ENCODE measurements around the gene FHAD1.

The FHAD1 gene

DNA sequence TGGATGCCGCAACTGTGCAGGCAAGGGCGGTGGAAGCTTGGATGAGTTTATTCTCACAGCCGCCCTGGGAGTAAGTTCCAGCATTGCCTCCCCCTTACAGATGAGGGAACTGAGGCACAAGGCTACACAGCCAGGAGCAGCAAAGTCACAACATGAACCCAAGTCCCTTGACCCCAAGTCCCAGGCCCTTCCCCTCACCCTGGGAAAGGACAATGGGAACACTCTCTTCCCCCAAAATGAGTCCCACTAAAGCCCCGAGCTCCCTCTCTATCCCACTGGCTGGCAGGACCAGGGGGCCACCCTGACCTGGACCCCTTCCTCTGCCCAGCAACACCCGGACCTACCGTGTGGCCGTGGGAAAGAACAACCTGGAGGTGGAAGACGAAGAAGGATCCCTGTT is 195.1 kb downstream of the FHAD1 start:
- DNase-seq (ENCODE audit: low read depth): no peak
- TF ChIP-seq POLR2A (IDR thresholded peaks at IDR 0.05; ENCODE audit: extremely low read depth, insufficient read length) (no peak), MYC (IDR thresholded peaks at IDR 0.05; ENCODE audit: low read depth, low read length) (no peak)
- TF ChIP-seq, protein P1, sequence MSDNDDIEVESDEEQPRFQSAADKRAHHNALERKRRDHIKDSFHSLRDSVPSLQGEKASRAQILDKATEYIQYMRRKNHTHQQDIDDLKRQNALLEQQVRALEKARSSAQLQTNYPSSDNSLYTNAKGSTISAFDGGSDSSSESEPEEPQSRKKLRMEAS (IDR thresholded peaks at IDR 0.05; ENCODE audit: low read depth, low read length): no peak
- TF ChIP-seq, protein P2, sequence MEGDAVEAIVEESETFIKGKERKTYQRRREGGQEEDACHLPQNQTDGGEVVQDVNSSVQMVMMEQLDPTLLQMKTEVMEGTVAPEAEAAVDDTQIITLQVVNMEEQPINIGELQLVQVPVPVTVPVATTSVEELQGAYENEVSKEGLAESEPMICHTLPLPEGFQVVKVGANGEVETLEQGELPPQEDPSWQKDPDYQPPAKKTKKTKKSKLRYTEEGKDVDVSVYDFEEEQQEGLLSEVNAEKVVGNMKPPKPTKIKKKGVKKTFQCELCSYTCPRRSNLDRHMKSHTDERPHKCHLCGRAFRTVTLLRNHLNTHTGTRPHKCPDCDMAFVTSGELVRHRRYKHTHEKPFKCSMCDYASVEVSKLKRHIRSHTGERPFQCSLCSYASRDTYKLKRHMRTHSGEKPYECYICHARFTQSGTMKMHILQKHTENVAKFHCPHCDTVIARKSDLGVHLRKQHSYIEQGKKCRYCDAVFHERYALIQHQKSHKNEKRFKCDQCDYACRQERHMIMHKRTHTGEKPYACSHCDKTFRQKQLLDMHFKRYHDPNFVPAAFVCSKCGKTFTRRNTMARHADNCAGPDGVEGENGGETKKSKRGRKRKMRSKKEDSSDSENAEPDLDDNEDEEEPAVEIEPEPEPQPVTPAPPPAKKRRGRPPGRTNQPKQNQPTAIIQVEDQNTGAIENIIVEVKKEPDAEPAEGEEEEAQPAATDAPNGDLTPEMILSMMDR (IDR thresholded peaks at IDR 0.05; ENCODE audit: low read depth, low read length): no peak
- no peak overlapping the region for H3K4me3 ChIP-seq (ENCODE audit: low read depth, low read length)

DNA sequence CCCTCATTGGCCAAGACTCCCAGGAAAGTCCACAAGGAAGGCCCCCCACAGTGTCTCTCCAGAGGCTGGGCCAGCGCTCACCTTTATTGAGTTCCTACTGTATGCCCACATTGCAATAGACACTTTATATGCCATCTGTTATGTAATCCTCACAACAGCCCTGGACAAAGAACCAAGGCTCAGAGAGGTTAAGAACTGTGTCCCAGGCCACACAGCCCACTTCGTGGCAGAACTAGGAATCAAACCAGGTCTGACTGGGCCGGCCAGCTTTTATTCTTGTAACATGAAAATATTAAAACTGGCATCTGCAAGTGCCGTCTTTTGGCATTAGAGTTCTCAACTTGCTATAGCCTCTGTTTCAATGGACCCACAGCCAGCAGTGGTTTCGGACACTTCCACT is 195.7 kb downstream of the FHAD1 start:
- H3K4me3 ChIP-seq (ENCODE audit: low read depth, low read length): no peak overlapping the region
- DNase-seq (ENCODE audit: low read depth): no peak
- TF ChIP-seq, protein P1 (IDR thresholded peaks at IDR 0.05; ENCODE audit: low read depth, low read length): no peak
- no peak for TF ChIP-seq MYC (IDR thresholded peaks at IDR 0.05; ENCODE audit: low read depth, low read length)
- TF ChIP-seq, protein P2 (IDR thresholded peaks at IDR 0.05; ENCODE audit: low read depth, low read length): no peak
- no peak for TF ChIP-seq POLR2A (IDR thresholded peaks at IDR 0.05; ENCODE audit: extremely low read depth, insufficient read length)

DNA sequence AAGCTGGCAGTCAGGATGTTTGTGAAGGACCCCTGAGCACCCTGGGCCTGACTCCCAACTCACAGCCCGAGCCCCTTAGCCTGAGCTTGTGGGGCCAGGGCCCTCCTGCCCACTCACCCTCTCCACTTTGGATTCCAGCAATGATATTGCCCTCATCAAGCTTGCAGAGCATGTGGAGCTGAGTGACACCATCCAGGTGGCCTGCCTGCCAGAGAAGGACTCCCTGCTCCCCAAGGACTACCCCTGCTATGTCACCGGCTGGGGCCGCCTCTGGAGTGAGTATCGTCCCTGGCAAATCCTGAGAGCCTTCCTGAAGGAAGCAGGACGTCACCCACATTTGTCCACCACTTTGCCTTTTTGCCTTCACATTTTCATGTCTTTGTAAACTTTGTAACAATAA is 196.3 kb downstream of the FHAD1 start:
- H3K4me3 ChIP-seq (ENCODE audit: low read depth, low read length): no peak overlapping the region
- DNase-seq (ENCODE audit: low read depth): no peak
- TF ChIP-seq, protein P2 (IDR thresholded peaks at IDR 0.05; ENCODE audit: low read depth, low read length): no peak
- TF ChIP-seq, protein P1 (IDR thresholded peaks at IDR 0.05; ENCODE audit: low read depth, low read length): no peak
- TF ChIP-seq MYC (IDR thresholded peaks at IDR 0.05; ENCODE audit: low read depth, low read length) (no peak), POLR2A (IDR thresholded peaks at IDR 0.05; ENCODE audit: extremely low read depth, insufficient read length) (no peak)

DNA sequence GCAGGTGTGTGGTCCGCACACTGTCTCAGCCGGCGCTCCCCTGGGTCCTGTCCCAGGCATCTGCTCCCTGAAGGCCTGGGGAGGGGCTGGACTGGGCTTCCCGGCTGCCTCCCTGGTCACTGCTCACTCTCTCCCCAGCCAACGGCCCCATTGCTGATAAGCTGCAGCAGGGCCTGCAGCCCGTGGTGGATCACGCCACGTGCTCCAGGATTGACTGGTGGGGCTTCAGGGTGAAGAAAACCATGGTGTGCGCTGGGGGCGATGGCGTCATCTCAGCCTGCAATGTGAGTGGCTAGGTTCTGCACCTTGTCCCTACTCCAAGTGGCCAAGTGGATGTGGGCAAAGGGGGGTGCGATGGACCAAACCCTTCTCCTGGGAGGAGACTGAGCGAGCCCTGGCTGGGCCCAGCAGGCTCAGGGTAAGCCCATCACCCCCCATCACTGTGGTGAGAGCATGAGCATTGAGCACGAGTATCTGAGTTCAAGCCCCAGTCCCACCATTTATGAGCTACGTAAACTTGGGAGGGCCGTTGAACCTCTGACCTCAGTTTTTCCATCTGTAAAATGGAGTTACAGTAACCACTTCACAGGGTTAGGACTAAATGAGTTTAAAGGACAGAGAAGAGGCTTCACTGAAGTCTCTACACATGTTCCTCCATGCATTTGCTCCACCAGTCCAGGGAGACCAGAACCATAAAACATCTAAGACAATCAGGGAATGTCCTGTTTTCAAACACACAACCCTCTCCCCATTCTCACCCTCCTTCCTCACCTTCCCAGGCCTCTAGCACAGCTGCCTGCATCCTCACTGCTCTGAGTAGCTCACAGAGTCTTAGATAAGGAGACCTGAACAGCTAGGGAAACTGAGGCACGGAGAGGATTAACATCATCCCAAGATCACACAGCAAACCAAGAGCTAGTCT is 197.7 kb downstream of the FHAD1 start:
- no peak for DNase-seq (ENCODE audit: low read depth)
- no peak overlapping the region for H3K4me3 ChIP-seq (ENCODE audit: low read depth, low read length)
- TF ChIP-seq, protein P2 (IDR thresholded peaks at IDR 0.05; ENCODE audit: low read depth, low read length): no peak
- TF ChIP-seq, protein P1 (IDR thresholded peaks at IDR 0.05; ENCODE audit: low read depth, low read length): no peak
- TF ChIP-seq POLR2A (IDR thresholded peaks at IDR 0.05; ENCODE audit: extremely low read depth, insufficient read length) (no peak), MYC (IDR thresholded peaks at IDR 0.05; ENCODE audit: low read depth, low read length) (no peak)

DNA sequence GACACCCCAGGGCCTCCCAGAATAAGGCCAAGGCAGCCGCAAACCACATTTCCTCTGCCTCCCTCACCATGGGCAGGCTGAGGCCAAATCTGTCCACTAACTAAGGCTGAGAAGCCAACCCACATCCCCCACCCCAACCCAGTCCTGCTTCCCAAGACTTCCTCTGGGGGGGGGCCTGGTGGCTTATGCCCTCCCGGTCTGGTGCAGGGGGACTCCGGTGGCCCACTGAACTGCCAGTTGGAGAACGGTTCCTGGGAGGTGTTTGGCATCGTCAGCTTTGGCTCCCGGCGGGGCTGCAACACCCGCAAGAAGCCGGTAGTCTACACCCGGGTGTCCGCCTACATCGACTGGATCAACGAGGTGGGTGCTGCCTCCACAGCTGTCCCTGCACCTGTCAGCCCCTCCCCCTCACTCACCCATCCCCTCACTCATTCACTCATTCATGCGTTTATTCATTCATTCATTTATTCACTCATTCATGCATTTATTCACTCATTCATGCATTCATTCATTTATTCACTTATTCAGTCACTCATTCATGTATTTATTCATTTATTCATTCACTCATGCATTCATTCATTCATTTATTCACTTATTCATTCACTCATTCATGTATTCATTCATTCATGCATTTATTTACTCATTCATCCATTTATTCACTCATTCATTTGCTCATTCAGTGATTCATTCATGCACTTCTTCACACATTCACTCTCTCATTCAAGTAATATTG is 198.5 kb downstream of the FHAD1 start:
- TF ChIP-seq, protein P1 (IDR thresholded peaks at IDR 0.05; ENCODE audit: low read depth, low read length): no peak
- TF ChIP-seq, protein P2 (IDR thresholded peaks at IDR 0.05; ENCODE audit: low read depth, low read length): no peak
- no peak for TF ChIP-seq POLR2A (IDR thresholded peaks at IDR 0.05; ENCODE audit: extremely low read depth, insufficient read length)
- TF ChIP-seq MYC (IDR thresholded peaks at IDR 0.05; ENCODE audit: low read depth, low read length): no peak
- DNase-seq (ENCODE audit: low read depth): peak; percentile 54
- no peak overlapping the region for H3K4me3 ChIP-seq (ENCODE audit: low read depth, low read length)
